ENCODE results near the gene SMARCD3.
A peak's percentile ranks its signal among the peaks of the same experiment; 100 is the strongest.

The SMARCD3 gene

DNA sequence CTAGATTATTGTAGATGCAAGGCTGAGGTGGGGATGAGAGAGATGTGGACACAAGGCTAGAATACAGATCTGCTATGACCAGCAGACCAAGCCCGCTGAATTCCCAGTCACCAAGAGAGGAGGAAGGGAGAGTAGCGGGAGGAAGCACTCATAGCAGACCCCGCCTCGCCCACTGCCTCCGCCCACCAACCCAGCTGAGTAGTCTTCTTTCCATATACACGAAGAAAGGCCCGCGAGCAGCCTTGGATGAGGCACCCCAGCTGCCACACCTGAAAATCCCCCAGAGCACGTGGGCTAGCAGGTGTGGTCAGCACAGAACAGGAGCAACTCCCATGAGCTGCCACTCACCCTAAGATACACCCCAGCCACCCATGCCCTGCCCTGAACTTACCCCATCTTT, 30.3 kb downstream of the SMARCD3 start:
- Mint-ChIP-seq H3K27ac (no peak overlapping the region), H3K27me3 (no peaks in the 10 kb centered on the region), H3K4me3 (no peak overlapping the region), H3K9me3 (no peaks in the 10 kb centered on the region), H3K36me3 (peaks cover 27% of the 10 kb centered on the region), H3K4me1 (peaks cover 3% of the 10 kb centered on the region)

DNA sequence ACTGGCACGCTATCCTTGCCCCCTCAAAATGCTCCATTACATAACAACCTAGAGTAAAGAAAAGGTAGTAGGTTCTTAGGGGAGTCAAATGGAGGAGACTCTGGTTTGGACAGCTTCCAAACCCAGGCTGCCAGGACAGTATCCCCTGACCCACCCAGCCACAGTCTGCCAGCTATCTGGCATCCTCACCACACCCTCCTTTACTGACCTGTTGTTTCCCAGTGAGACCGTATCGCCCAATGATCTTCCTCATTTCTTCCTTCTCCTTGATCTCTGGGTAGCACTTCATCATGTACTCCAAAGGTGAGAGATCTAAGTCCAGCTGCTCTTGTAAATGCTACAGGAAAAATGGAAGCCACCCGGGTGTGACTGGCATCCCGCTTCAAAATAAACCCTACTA, 33.1 kb downstream of the SMARCD3 start:
- no peaks in the 10 kb centered on the region for H3K9me3 Mint-ChIP-seq
- H3K36me3 Mint-ChIP-seq, result peaks cover 24% of the 10 kb centered on the region
- H3K4me1 Mint-ChIP-seq, result no peaks in the 10 kb centered on the region
- no peak overlapping the region for H3K4me3 Mint-ChIP-seq
- H3K27ac Mint-ChIP-seq, result no peak overlapping the region
- H3K27me3 Mint-ChIP-seq, result no peaks in the 10 kb centered on the region

DNA sequence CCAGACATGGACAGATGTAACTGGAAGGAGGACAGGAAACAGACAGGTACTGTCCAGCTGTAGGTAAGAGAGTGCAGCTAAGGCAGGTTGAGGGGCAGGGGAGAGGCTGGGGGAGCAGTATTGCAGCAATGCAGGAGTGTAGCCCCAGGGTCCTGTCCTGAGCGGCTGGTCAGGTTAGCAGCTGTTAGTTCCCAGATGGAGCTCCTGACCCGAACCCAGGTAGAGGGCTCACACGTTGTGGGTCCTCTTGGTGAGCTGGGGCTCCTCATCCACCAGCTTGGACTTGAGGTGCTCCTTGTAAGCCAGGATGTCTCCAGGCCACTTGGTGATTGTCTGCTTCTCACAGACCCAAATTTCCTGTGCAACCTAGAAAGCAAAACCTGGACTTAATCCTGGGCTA, 34.7 kb downstream of the SMARCD3 start:
- Mint-ChIP-seq H3K36me3 (peaks cover 22% of the 10 kb centered on the region), H3K4me3 (no peak overlapping the region), H3K4me1 (no peaks in the 10 kb centered on the region), H3K27ac (no peak overlapping the region), H3K9me3 (no peaks in the 10 kb centered on the region), H3K27me3 (no peaks in the 10 kb centered on the region)

DNA sequence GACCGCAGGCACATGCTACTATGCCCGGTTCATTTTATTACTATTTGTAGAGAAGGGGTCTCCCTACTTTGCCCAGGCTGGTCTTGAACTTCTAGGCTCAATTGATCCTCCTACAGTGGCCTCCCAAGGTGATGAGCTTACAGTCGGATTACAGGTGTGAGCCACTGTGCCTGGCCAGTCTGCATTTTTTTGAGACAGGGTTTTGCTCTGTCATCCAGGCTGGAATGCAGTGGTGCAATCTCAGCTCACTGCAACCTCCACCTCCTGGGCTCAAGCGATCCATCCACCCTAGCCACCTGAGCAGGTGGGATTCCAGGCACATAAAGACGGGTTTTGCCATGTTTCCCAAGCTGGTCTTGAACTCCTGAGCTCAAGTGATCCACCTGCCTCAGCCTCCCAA, 35.9 kb downstream of the SMARCD3 start:
- H3K4me1 Mint-ChIP-seq, result peaks cover 3% of the 10 kb centered on the region
- no peaks in the 10 kb centered on the region for H3K9me3 Mint-ChIP-seq
- H3K27me3 Mint-ChIP-seq, result no peaks in the 10 kb centered on the region
- peaks cover 13% of the 10 kb centered on the region for H3K36me3 Mint-ChIP-seq
- H3K27ac Mint-ChIP-seq, result no peak overlapping the region
- H3K4me3 Mint-ChIP-seq, result no peak overlapping the region

DNA sequence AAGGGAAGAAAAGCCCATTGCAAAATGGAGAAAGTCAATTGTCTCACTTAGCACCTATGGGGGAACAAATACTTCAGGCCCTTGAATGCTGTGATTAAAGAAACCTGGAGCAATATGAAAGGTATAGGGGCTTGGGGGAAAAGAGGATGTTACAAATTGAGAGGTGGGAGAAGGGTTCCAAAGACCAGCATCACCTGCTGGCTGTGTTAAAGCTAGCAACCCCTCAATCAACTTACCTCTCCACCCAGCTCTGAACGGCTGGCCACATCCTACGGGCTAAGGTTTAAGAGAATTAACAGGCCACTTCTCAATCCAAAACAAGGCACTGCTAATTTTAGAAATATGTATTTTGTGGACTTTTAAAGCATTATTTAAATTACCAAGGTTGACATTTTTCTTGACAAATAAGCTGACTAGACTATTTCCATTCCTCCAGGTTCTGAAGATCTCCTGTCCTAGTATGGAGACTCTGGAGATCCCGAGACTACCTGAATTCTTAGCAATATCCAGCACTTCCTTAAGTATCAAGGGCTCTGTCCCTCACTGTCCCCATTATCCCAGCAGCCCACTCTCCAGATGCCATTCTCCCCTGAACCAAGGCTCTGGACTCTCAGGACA, 37.2 kb downstream of the SMARCD3 start:
- peaks cover 13% of the 10 kb centered on the region for H3K36me3 Mint-ChIP-seq
- peaks cover 16% of the 10 kb centered on the region for H3K4me1 Mint-ChIP-seq
- H3K4me3 Mint-ChIP-seq, result no peak overlapping the region
- H3K27ac Mint-ChIP-seq, result no peak overlapping the region
- no peaks in the 10 kb centered on the region for H3K9me3 Mint-ChIP-seq
- no peaks in the 10 kb centered on the region for H3K27me3 Mint-ChIP-seq

DNA sequence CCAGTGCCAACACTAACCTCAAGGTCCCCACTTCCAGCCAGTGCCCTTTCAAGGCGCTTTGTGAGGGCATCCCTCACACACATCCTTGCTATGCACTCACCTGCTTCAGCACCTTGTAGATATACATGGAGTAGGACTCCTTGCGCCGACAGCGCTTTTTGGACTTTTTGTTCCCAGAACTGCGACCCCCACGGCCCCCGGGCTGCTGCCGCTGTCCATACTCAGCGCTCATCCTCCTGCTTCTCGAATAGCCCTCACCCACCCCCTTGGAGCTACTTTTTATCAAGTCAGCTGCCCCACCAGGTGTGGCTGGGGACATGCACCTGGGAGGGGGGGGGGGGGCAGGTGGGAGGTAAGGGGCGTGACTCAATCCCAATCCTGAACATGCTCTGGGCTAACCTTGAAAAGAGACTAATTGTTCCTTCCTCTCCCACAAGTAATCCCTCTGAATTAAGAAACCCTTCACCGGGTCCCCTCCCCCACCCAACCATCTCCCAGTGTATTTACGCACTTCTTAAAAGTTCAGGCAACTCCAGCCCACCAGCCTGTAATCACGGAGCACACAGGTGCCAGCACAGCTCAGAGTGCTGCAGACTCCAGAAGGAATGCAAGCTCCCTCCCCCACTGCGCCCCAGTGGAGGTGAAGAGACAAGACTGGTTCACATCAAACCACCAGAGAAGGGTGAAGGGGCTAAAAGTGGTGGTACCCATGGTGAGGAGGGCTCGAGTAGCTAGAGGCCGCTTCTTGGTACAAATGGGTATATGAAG, 38.2 kb downstream of the SMARCD3 start, which contains the start of gene H2BK1:
Gene H2BK1, minus strand, starts transcription at position 402 of the 768 bp plus-strand sequence. Its CDS starts 170 bp downstream, at position 232.
- H3K27ac Mint-ChIP-seq, result peak within 1 kb of the TSS; percentile 0
- H3K4me1 Mint-ChIP-seq, result peaks cover 20% of the 10 kb centered on the region
- H3K4me3 Mint-ChIP-seq, result no peak within 1 kb of the TSS
- peaks cover 11% of the 10 kb centered on the region for H3K36me3 Mint-ChIP-seq
- H3K27me3 Mint-ChIP-seq, result no peaks in the 10 kb centered on the region
- H3K9me3 Mint-ChIP-seq, result no peaks in the 10 kb centered on the region

DNA sequence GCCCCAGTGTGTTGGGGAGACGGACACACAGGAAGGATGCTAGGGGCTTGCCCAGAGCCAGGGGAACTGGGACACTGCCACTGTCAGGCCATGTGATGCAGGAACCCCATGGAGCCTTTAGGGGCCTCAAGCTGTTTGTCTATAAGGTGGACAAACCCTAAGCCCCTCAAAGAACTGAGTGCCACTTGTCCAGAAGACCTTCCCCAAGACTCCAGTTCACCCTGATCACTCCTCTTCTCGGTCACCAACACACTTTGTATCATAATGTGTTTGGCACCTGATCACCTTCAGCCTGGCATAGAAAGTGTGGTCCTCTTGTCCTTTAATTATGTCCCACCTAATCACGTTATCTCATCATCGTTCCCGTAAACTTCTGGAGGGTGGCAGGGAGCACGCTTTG, 38.9 kb downstream of the SMARCD3 start:
- H3K4me3 Mint-ChIP-seq, result no peak overlapping the region
- peaks cover 8% of the 10 kb centered on the region for H3K36me3 Mint-ChIP-seq
- no peaks in the 10 kb centered on the region for H3K9me3 Mint-ChIP-seq
- no peaks in the 10 kb centered on the region for H3K27me3 Mint-ChIP-seq
- H3K4me1 Mint-ChIP-seq, result peaks cover 20% of the 10 kb centered on the region
- H3K27ac Mint-ChIP-seq, result no peak overlapping the region

DNA sequence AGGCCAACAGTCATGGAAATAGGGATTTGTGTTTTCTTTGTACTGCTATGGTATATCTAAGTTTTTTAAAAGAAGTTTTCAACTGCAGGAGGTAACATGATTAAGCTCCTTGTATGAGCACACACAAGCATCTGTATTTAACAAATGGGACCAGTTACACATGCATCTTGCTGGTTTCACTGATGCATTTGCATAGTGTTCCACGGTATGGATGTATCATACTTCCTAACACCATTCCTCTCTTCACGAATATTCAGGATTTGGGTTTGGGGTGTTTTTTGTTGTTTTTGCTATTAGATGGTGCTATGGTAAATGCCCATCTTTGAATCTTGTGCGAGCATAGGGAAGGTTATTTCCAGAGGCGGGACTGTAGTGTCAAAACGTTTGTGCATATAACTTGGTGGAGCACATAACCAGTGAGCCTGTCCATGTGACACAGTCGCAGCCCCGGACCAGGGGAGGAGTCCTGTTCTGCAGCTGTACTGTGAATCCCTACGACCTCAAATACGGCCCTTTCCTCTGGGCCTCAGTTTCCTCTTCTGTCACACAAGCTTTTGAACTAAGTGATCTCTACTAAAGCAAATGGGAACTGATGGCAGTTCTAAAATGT, 40.1 kb downstream of the SMARCD3 start:
- H3K9me3 Mint-ChIP-seq, result no peaks in the 10 kb centered on the region
- H3K36me3 Mint-ChIP-seq, result peaks cover 5% of the 10 kb centered on the region
- H3K4me1 Mint-ChIP-seq, result peaks cover 20% of the 10 kb centered on the region
- no peak overlapping the region for H3K4me3 Mint-ChIP-seq
- no peak overlapping the region for H3K27ac Mint-ChIP-seq
- no peaks in the 10 kb centered on the region for H3K27me3 Mint-ChIP-seq

DNA sequence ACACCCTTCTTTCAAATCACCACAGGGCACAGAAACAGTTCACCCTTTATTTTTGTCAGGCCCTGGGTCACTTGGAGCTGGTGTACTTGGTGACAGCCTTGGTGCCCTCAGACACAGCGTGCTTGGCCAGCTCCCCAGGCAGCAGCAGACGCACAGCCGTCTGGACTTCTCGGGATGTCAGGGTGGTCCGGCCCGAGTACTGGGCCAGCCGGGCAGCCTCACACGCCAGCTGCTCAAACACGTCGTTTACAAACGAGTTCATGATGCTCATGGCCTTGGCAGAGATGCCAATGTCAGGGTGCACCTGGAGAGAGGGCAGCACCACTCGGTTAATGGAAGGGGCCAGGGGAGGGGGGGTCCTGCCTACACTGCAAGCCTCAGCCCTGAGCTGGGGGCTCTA, 40.7 kb downstream of the SMARCD3 start:
- H3K27me3 Mint-ChIP-seq, result no peaks in the 10 kb centered on the region
- peaks cover 3% of the 10 kb centered on the region for H3K36me3 Mint-ChIP-seq
- H3K9me3 Mint-ChIP-seq, result no peaks in the 10 kb centered on the region
- H3K4me3 Mint-ChIP-seq, result no peak overlapping the region
- H3K4me1 Mint-ChIP-seq, result peaks cover 20% of the 10 kb centered on the region
- H3K27ac Mint-ChIP-seq, result no peak overlapping the region

DNA sequence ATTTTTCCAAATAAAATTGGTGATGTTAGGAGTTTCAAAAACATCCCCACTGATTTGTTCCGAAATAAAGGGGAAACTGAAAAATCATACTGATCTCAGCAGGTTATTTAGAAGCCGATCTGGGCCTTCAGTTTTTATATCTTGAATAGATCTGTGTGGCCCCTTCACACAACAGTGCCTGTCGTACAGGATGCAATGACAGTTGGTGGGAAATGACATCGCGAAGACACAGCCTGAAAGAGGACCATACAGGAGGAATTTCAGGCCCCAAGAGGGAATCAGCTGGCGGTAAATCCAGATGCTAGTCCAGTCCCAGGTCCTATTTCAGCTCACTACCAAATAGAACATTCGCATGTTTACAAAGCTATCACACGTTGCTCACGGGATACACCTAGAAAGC, 41.2 kb downstream of the SMARCD3 start:
- Mint-ChIP-seq H3K4me3 (peak overlapping the region; percentile 11), H3K27ac (no peak overlapping the region)

DNA sequence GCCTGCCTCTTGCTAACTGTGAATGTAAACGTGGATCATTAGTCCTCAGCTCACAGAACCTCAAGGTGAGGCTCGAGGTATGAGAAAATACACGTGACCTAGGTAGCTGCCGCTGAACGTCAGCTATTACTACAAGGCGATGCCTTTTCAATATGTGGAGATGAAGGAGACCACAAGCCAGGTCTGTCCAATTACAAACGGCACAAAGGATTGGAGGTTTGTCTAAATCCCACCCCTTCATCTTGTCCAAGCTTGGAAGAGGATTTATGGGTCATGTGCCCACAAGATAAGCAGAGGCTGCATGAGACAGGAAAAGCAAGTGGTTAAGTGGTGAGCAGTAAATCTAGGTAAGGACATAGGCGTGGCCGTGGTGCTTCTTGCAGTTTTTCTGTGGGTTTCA, 41.6 kb downstream of the SMARCD3 start:
- H3K27ac Mint-ChIP-seq, result no peak overlapping the region
- H3K4me3 Mint-ChIP-seq, result peak overlapping the region; percentile 8
- peaks cover 20% of the 10 kb centered on the region for H3K4me1 Mint-ChIP-seq
- H3K9me3 Mint-ChIP-seq, result no peaks in the 10 kb centered on the region
- peaks cover 3% of the 10 kb centered on the region for H3K36me3 Mint-ChIP-seq
- no peaks in the 10 kb centered on the region for H3K27me3 Mint-ChIP-seq

More for the DNA sequence above, 41.2 kb downstream of the SMARCD3 start:
- Mint-ChIP-seq H3K4me1 (peaks cover 20% of the 10 kb centered on the region), H3K27me3 (no peaks in the 10 kb centered on the region), H3K9me3 (no peaks in the 10 kb centered on the region), H3K36me3 (peaks cover 3% of the 10 kb centered on the region)

DNA sequence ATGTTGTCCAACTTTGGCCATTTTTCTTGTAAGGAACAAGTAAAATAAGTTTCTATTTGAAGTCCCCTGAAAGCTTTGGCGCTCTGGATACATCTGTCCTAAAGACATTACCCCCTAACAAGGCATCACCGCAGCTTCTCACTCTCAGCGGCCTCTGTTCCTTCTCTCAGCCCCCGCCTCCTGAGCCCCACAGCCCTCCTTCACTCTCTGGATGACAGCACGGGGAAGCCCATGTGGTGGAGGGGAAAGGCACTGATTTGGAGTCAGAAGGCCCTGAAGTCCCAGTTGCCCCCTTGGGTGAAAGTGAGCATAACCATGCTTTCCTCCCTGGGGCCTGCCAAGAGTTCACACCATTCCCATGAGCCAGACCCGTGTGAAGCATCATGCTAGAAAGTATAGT, 42.8 kb downstream of the SMARCD3 start:
- no peaks in the 10 kb centered on the region for H3K9me3 Mint-ChIP-seq
- no peak overlapping the region for H3K27ac Mint-ChIP-seq
- peaks cover under 1% of the 10 kb centered on the region for H3K36me3 Mint-ChIP-seq
- peaks cover 20% of the 10 kb centered on the region for H3K4me1 Mint-ChIP-seq
- H3K27me3 Mint-ChIP-seq, result no peaks in the 10 kb centered on the region
- no peak overlapping the region for H3K4me3 Mint-ChIP-seq

GRCh38 chr7:151204383-151205032, 44.0 kb downstream of the SMARCD3 start:
- Mint-ChIP-seq H3K9me3 (no peaks in the 10 kb centered on the region), H3K27ac (no peak overlapping the region)

DNA sequence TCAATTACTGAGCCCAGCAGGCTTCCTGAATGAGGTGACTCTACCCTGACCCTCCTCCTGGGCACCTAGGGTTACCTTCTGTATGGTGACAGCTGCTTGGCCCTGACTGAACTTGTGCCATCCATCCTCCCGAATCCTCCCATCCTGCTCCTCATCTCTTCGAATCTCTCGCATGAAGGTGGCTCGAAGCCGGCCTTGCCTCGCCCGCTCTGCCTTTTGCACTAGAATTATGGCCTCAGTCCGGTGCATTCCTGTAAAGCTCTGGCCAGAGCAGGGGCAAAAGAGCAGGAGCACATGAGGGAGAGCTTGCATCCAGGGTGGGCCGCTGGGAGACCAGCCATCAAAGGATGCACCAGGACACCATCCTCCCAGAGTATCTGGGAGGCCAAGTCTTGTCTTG, 45.7 kb downstream of the SMARCD3 start:
- Mint-ChIP-seq H3K27me3 (no peaks in the 10 kb centered on the region), H3K36me3 (no peaks in the 10 kb centered on the region), H3K4me1 (peaks cover 19% of the 10 kb centered on the region), H3K9me3 (no peaks in the 10 kb centered on the region), H3K4me3 (no peak overlapping the region), H3K27ac (no peak overlapping the region)

More at GRCh38 chr7:151204383-151205032, 44.0 kb downstream of the SMARCD3 start:
- Mint-ChIP-seq H3K36me3 (no peaks in the 10 kb centered on the region), H3K4me3 (no peak overlapping the region), H3K4me1 (peaks cover 20% of the 10 kb centered on the region), H3K27me3 (no peaks in the 10 kb centered on the region)

DNA sequence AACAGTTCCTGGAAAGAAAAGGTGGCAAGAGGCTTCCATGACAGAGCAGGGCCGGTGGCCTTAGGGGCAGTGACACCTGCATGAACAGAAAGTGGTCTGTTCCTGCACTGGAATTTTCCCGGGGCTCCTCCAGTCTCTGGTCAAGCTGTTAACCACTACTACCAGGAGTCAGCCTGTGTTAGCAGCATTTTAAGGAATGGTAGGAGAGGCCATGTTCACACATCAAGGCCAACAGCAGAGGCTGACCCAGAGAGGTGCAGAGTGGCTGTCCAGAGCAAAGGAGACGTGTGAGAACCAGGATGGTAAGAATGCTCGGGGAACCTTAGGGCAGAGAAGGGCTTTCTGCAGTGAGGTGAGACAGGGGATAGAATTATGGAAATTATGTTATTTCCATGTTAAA, 46.7 kb downstream of the SMARCD3 start:
- H3K9me3 Mint-ChIP-seq, result no peaks in the 10 kb centered on the region
- H3K27me3 Mint-ChIP-seq, result no peaks in the 10 kb centered on the region
- H3K4me3 Mint-ChIP-seq, result no peak overlapping the region
- peaks cover 9% of the 10 kb centered on the region for H3K4me1 Mint-ChIP-seq
- no peak overlapping the region for H3K27ac Mint-ChIP-seq
- no peaks in the 10 kb centered on the region for H3K36me3 Mint-ChIP-seq

GRCh38 chr7:151201344-151201743, 47.1 kb downstream of the SMARCD3 start:
- Mint-ChIP-seq H3K36me3 (no peaks in the 10 kb centered on the region), H3K27me3 (no peaks in the 10 kb centered on the region), H3K9me3 (no peaks in the 10 kb centered on the region), H3K27ac (no peak overlapping the region), H3K4me3 (no peak overlapping the region), H3K4me1 (peaks cover 5% of the 10 kb centered on the region)
